PC-9 (cell line): Measurements from ENCODE around the gene PMM2.

Experiments
- EZH2 ChIP-seq: fragments of 200-600 bp; sonication (generic); IDR thresholded peaks from 2 replicates; pipeline ENCODE4 v1.8.0; 2017; ENCODE audit warnings: antibody characterized with exemption, low read depth
- TF ChIP-seq, protein P1 (sequence below): fragments of 200-600 bp; sonication (generic); conservative IDR thresholded peaks from 2 replicates; pipeline ENCODE4 v1.6.1; 2017; ENCODE audit warnings: mixed run types, antibody characterized with exemption, mild to moderate bottlenecking, moderate library complexity

DNA sequence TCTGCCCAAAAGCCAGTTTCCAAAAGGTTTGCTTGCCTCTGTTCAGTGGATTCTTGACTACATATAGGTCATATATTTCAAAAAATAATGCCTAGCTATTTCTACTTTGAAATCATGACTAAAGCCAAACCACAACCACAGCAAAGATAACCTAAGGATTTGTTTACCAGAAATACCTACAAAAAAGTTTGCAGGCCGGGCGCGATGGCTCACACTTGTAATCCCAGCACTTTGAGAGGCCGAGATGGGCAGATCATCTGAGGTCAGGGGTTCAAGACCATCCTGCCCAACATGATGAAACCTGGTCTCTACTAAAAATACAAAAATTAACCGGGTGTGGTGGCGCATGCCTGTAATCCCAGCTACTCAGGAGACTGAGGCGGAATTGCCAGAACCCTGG lies 56.0 kb downstream of the PMM2 start:
- TF ChIP-seq, protein P1, sequence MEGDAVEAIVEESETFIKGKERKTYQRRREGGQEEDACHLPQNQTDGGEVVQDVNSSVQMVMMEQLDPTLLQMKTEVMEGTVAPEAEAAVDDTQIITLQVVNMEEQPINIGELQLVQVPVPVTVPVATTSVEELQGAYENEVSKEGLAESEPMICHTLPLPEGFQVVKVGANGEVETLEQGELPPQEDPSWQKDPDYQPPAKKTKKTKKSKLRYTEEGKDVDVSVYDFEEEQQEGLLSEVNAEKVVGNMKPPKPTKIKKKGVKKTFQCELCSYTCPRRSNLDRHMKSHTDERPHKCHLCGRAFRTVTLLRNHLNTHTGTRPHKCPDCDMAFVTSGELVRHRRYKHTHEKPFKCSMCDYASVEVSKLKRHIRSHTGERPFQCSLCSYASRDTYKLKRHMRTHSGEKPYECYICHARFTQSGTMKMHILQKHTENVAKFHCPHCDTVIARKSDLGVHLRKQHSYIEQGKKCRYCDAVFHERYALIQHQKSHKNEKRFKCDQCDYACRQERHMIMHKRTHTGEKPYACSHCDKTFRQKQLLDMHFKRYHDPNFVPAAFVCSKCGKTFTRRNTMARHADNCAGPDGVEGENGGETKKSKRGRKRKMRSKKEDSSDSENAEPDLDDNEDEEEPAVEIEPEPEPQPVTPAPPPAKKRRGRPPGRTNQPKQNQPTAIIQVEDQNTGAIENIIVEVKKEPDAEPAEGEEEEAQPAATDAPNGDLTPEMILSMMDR: no peak
- no peak for TF ChIP-seq EZH2
